H1 (cell line): ENCODE measurements around the gene INSIG1. TPM values are rescaled to one million over a fixed set of nuclear protein-coding genes. Genes with fewer than 3 reads are reported as not detected.

ENCODE experiments used
- CHD7 ChIP-seq: fragments of 300-600 bp; sonication (generic); IDR thresholded peaks from 2 replicates; pipeline ENCODE4 v1.7.1; 2012; ENCODE audit warnings: low read length, moderate library complexity, mild to moderate bottlenecking, inconsistent platforms; ENCODE audit not compliant: insufficient replicate concordance
- polyA plus RNA-seq, 7 experiments: library from polyadenylated mRNA; depleted of rRNA in 3 of 7; stranded (reverse) in 5 of 7; unstranded in 2 of 7; fragments of >200 nt in 5 of 7; fragments of 200-250 nt in 2 of 7; gene quantifications; 1 replicate in 5 of 7; 2 replicates in 1 of 7; 4 replicates in 1 of 7; pipeline versions ENCODE4 v1.2.1 to v1.2.3, GENCODE V29; 2011 to 2013; ENCODE audit warnings: missing spikeins in 2 of 7, mixed read lengths in 2 of 7
- total RNA-seq: library from RNA; stranded (reverse); fragmentation: NEBNext Ultra II Directional; extraction: Animal tissue kit (Norgen Biotek cat#: 25700); gene quantifications from 2 replicates; pipeline ENCODE4 v1.2.1, GENCODE V29; 2021

Gene INSIG1
- total and polyA plus RNA-seq, 2 of the 8 experiments (the other 6 are each of a cell fraction or from before 2014, with no cell fraction given), result 40.0 to 58.4 TPM

- TF ChIP-seq CHD7, result no peak
Measured at GRCh38 chr7:155288055-155288454, 9.6 kb upstream of the INSIG1 start (continued).
